ENCODE measurements around the gene COQ5. TPM values are rescaled to one million over a fixed set of nuclear protein-coding genes. Genes with fewer than 3 reads are reported as not detected.

The COQ5 gene, protein sequence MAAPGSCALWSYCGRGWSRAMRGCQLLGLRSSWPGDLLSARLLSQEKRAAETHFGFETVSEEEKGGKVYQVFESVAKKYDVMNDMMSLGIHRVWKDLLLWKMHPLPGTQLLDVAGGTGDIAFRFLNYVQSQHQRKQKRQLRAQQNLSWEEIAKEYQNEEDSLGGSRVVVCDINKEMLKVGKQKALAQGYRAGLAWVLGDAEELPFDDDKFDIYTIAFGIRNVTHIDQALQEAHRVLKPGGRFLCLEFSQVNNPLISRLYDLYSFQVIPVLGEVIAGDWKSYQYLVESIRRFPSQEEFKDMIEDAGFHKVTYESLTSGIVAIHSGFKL
- 23.9 to 38.7 TPM (median 27.9 TPM) in 3 replicates for polyA plus RNA-seq
- 27.6 TPM for polyA plus RNA-seq (2011; ENCODE audit: low read depth)
- polyA plus RNA-seq (2011; cell fraction: cytosol; rRNA removed), result 21.2 and 34.8 TPM in 2 replicates
- polyA plus RNA-seq (2011; cell fraction: nucleus; rRNA removed), result 17.6 and 21.7 TPM in 2 replicates
- polyA plus RNA-seq (2012; ENCODE audit: low replicate concordance), result 25.6 and 25.7 TPM in 2 replicates
- 10.5 to 16.7 TPM (median 10.8 TPM) in 3 replicates for polyA minus RNA-seq
- polyA minus RNA-seq (2011; cell fraction: cytosol; rRNA and poly(A)+ RNA removed), result 12.9 TPM
- polyA minus RNA-seq (2011; cell fraction: nucleus; rRNA and poly(A)+ RNA removed), result 10.1 and 10.9 TPM in 2 replicates

GRCh38 chr12:120528861-120529525 is at the start of gene COQ5:
Gene COQ5 (minus strand): TSS chr12:120529158. CDS start chr12:120529141, 17 bp downstream.
- Histone ChIP-seq H3K4me1 (ENCODE audit: control insufficient read depth, extremely low read depth, insufficient read depth, low read length) (peaks cover 18% of the 10 kb centered on the region), H3K9me3 (ENCODE audit: control insufficient read depth, low read depth, low read length) (no peaks in the 10 kb centered on the region), H3K27ac (ENCODE audit: control insufficient read depth, insufficient read depth, low read length) (peak within 1 kb of the TSS; percentile 97), H4K20me1 (ENCODE audit: control insufficient read depth, extremely low read depth, insufficient read depth, low read length) (no peaks in the 10 kb centered on the region), H3K36me3 (ENCODE audit: control insufficient read depth in 2 of 2, extremely low read depth in 1 of 2, insufficient read depth in 2 of 2, low read length in 2 of 2) (no peaks in the 10 kb centered on the region), H3K4me2 (ENCODE audit: control insufficient read depth, extremely low read depth, insufficient read depth, low read depth, low read length) (peak within 1 kb of the TSS; percentile 99), H3K9ac (ENCODE audit: control insufficient read depth, extremely low read depth, insufficient read depth, low read length) (peak within 1 kb of the TSS; percentile 99), H2AFZ (ENCODE audit: control insufficient read depth, low read length) (peak within 1 kb of the TSS; percentile 95), H3K79me2 (ENCODE audit: control insufficient read depth, insufficient read depth, low read length) (peaks cover 5% of the 10 kb centered on the region), H3K27me3 (ENCODE audit: control insufficient read depth, extremely low read depth, insufficient read depth, low read length) (no peaks in the 10 kb centered on the region), H3K4me3 (ENCODE audit: control insufficient read depth in 2 of 3, extremely low read depth in 1 of 3, insufficient read depth in 2 of 3, low read depth in 1 of 3, low read length in 3 of 3) (peak within 1 kb of the TSS; percentile 61 to 98 (median 89)), H3K9me1 (ENCODE audit: control insufficient read depth, extremely low read depth, insufficient read depth, low read length) (no peaks in the 10 kb centered on the region)
- FAIRE-seq, result peak; percentile 20
- TF ChIP-seq, protein P1, sequence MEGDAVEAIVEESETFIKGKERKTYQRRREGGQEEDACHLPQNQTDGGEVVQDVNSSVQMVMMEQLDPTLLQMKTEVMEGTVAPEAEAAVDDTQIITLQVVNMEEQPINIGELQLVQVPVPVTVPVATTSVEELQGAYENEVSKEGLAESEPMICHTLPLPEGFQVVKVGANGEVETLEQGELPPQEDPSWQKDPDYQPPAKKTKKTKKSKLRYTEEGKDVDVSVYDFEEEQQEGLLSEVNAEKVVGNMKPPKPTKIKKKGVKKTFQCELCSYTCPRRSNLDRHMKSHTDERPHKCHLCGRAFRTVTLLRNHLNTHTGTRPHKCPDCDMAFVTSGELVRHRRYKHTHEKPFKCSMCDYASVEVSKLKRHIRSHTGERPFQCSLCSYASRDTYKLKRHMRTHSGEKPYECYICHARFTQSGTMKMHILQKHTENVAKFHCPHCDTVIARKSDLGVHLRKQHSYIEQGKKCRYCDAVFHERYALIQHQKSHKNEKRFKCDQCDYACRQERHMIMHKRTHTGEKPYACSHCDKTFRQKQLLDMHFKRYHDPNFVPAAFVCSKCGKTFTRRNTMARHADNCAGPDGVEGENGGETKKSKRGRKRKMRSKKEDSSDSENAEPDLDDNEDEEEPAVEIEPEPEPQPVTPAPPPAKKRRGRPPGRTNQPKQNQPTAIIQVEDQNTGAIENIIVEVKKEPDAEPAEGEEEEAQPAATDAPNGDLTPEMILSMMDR (optimal IDR thresholded peaks at IDR 0.05 in 1 of 3, IDR thresholded peaks at IDR 0.05 in 1 of 3, conservative IDR thresholded peaks at IDR 0.05 in 1 of 3; ENCODE audit: extremely low read depth in 1 of 3, insufficient read depth in 2 of 3, low read length in 3 of 3), result no peak
- no peak for TF ChIP-seq EZH2 (IDR thresholded peaks at IDR 0.05; ENCODE audit: low read length)
- no peak for DNase-seq (ENCODE audit: low read depth, low spot score)
- dilution Hi-C loops (cut with MboI; ENCODE audit: extremely low pct_ligation_motif_present, low sequenced_read_pairs), result no loop called here

- dilution Hi-C loops (cut with MboI; ENCODE audit: extremely low pct_ligation_motif_present, low sequenced_read_pairs), result no loop called here
- DNase-seq (ENCODE audit: low read depth, low spot score), result no peak
- Histone ChIP-seq H3K9ac (ENCODE audit: control insufficient read depth, extremely low read depth, insufficient read depth, low read length) (no peak overlapping the region), H3K27me3 (ENCODE audit: control insufficient read depth, extremely low read depth, insufficient read depth, low read length) (no peaks in the 10 kb centered on the region), H3K4me1 (ENCODE audit: control insufficient read depth, extremely low read depth, insufficient read depth, low read length) (no peaks in the 10 kb centered on the region), H3K9me3 (ENCODE audit: control insufficient read depth, low read depth, low read length) (no peaks in the 10 kb centered on the region), H4K20me1 (ENCODE audit: control insufficient read depth, extremely low read depth, insufficient read depth, low read length) (no peaks in the 10 kb centered on the region), H2AFZ (ENCODE audit: control insufficient read depth, low read length) (no peak overlapping the region), H3K79me2 (ENCODE audit: control insufficient read depth, insufficient read depth, low read length) (no peaks in the 10 kb centered on the region), H3K4me3 (ENCODE audit: control insufficient read depth in 2 of 3, extremely low read depth in 1 of 3, insufficient read depth in 2 of 3, low read depth in 1 of 3, low read length in 3 of 3) (no peak overlapping the region), H3K4me2 (ENCODE audit: control insufficient read depth, extremely low read depth, insufficient read depth, low read depth, low read length) (no peak overlapping the region), H3K27ac (ENCODE audit: control insufficient read depth, insufficient read depth, low read length) (no peak overlapping the region), H3K36me3 (ENCODE audit: control insufficient read depth in 2 of 2, extremely low read depth in 1 of 2, insufficient read depth in 2 of 2, low read length in 2 of 2) (peaks cover 50 to 57% of the 10 kb centered on the region in 2 experiments), H3K9me1 (ENCODE audit: control insufficient read depth, extremely low read depth, insufficient read depth, low read length) (no peaks in the 10 kb centered on the region)
- TF ChIP-seq, protein P1 (optimal IDR thresholded peaks at IDR 0.05 in 1 of 3, IDR thresholded peaks at IDR 0.05 in 1 of 3, conservative IDR thresholded peaks at IDR 0.05 in 1 of 3; ENCODE audit: extremely low read depth in 1 of 3, insufficient read depth in 2 of 3, low read length in 3 of 3), result no peak
- no peak for TF ChIP-seq EZH2 (IDR thresholded peaks at IDR 0.05; ENCODE audit: low read length)
- FAIRE-seq, result no peak
Measured at GRCh38 chr12:120574106-120574505, 45.1 kb upstream of the COQ5 start.
